Ascending aorta (tissue), 2 donors: Measurements from ENCODE around the gene ATF1. TPM values are rescaled to one million over a fixed set of nuclear protein-coding genes. Genes with fewer than 3 reads are reported as not detected.
"Not testable (repeated sequence)": the region's sequence is repeated elsewhere in the genome, so short reads cannot be mapped to it uniquely, and the experiment has no call there.

ENCODE experiments used
- DNase-seq, 2 donors: peaks; one replicate each; pipeline ENCODE4 v3.0.0-alpha.2; 2019; ENCODE audit warnings: low spot score in 2 of 2
- H3K27ac ChIP-seq, 2 donors: fragments of 200-600 bp; sonication (generic); one replicate each; pipeline ENCODE4 v1.5.1; 2016 to 2017; ENCODE audit warnings: mild to moderate bottlenecking in 1 of 2
- H3K27me3 ChIP-seq: fragments of 200-600 bp; sonication (generic); one replicate; pipeline ENCODE4 v1.5.1; 2017
- H3K36me3 ChIP-seq, 2 donors: fragments of 200-600 bp; sonication (generic); one replicate each; pipeline ENCODE4 v1.5.1; 2016
- H3K4me1 ChIP-seq, 2 donors: fragments of 200-600 bp; sonication (generic); one replicate each; pipeline ENCODE4 v1.5.1; 2016 to 2017; ENCODE audit warnings: mild to moderate bottlenecking in 1 of 2
- H3K4me3 ChIP-seq, 2 donors: fragments of 200-600 bp; sonication (generic); one replicate each; pipeline ENCODE4 v1.5.1; 2016 to 2017; ENCODE audit warnings: mild to moderate bottlenecking in 1 of 2
- H3K9me3 ChIP-seq, 2 donors: fragments of 200-600 bp; sonication (generic); one replicate each; pipeline ENCODE4 v1.5.1; 2016
- CTCF ChIP-seq, 3 experiments: fragments of 200-600 bp in 2 of 3; fragments of 450-650 bp in 1 of 3; sonication (generic) in 2 of 3; IDR thresholded peaks; one replicate each; pipeline ENCODE4 v1.5.1; 2016 to 2019; ENCODE audit warnings: antibody characterized with exemption in 3 of 3, mild to moderate bottlenecking in 1 of 3, moderate library complexity in 1 of 3
- intact Hi-C: fragments of 100-400 bp; cut with DNase I; formaldehyde crosslinking; loops from one replicate; pipeline ENCODE4 v1.15.1; 2023
- total RNA-seq: library from RNA; depleted of rRNA; stranded (reverse); fragments of >200 nt; gene quantifications from one replicate; pipeline ENCODE4 v1.1.0, GENCODE V29; 2016

The ATF1 gene
- total RNA-seq, 1 donor from 2014 or later, result 6.8 TPM

GRCh38 chr12:50840809-50841487 lies 77.0 kb downstream of the ATF1 start:
- intact Hi-C loops, result no loop called here
- no peak for TF ChIP-seq CTCF (IDR thresholded peaks at IDR 0.05)
- Histone ChIP-seq H3K36me3 (no peaks in the 10 kb centered on the region), H3K4me3 (no peak overlapping the region), H3K27me3 (no peaks in the 10 kb centered on the region), H3K4me1 (no peaks in the 10 kb centered on the region), H3K27ac (no peak overlapping the region), H3K9me3 (no peaks in the 10 kb centered on the region)
- no peak for DNase-seq

DNA sequence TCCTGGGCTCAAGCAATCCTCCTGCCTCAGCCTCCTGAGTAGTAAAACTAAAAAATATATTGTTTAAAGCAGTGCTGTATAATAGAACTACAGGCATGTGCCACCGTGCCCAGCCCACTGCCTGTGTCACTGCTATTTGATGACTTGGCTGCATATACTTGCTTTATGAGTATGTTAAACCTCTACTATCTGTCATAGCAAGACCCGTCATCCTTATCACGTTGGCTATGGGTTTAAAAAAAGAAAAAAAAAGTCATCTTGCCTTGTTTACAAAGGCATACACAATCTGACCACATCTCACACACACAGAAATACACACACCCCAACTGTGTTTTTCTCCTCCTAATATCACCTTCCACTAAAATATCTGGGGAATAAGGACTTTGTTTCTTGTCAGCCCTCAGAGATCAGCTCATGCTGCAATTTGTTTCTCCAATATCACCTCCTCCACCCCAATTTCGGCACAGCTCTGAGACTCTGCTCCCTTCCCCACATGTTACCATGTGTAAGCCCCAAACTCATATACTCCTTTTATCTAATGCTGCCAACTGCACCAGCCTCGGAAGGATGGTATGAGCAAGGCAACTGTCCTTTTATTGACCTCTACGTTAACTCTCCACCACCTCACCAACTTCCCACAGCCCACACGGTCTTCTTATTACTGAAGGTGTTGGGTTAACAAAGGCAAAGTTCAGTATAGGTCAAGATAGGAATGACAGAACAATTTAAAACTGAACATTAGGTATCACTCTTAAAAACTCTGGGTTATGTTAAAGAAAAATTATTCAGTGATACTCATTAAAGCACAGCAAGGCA lies 78.0 kb downstream of the ATF1 start:
- H3K27ac ChIP-seq, result no peak overlapping the region
- no peaks in the 10 kb centered on the region for H3K9me3 ChIP-seq
- no peaks in the 10 kb centered on the region for H3K27me3 ChIP-seq
- TF ChIP-seq CTCF (IDR thresholded peaks at IDR 0.05), result no peak
- DNase-seq, result no peak
- no peak overlapping the region for H3K4me3 ChIP-seq
- H3K36me3 ChIP-seq, result no peaks in the 10 kb centered on the region
- intact Hi-C loops, result no loop called here
- H3K4me1 ChIP-seq, result no peaks in the 10 kb centered on the region

GRCh38 chr12:50842637-50843493 lies 79.0 kb downstream of the ATF1 start, which contains the start of gene TMPRSS12:
Gene TMPRSS12 (plus strand): TSS chr12:50842926. CDS start chr12:50842965, 39 bp downstream.
- Histone ChIP-seq H3K36me3 (no peaks in the 10 kb centered on the region), H3K4me3 (peak within 1 kb of the TSS; percentile 48 to 53), H3K27ac (no peak within 1 kb of the TSS), H3K9me3 (no peaks in the 10 kb centered on the region), H3K27me3 (no peaks in the 10 kb centered on the region), H3K4me1 (no peaks in the 10 kb centered on the region)
- peak in 1 of 3 experiments; percentile 6 for TF ChIP-seq CTCF (IDR thresholded peaks at IDR 0.05)
- no peak for DNase-seq
- intact Hi-C loops, result no loop called here

DNA sequence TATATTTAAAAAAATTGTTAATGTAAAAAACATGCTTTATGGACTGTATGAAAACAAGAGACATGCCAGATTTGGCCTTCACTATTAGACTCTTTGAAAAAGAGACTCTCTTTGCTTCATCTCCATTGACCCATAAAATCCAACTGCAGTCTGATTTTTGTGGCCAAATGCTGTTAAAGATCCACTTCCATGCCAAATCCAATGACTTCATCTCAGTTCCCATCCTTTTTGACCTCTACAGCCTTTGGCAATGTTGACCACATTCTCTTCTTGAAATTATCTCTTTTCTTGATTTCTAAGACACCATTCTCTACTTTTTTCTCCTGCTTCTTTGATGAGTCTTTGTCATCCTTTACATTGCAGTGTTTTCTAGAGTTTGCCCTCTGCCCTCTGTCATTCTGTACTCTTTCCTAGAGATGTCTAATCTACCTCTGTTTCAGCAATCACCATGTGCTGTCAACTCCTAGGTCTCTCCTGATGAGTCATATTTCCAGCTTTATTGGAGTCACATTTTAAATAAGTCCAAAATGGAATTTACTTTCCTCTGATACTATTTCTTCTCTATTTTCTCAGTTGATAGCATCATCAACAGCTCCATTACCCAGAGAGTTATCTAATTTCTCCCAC lies 81.2 kb downstream of the ATF1 start:
- no peak for TF ChIP-seq CTCF (IDR thresholded peaks at IDR 0.05)
- Histone ChIP-seq H3K4me3 (no peak overlapping the region), H3K36me3 (no peaks in the 10 kb centered on the region), H3K9me3 (no peaks in the 10 kb centered on the region), H3K27me3 (no peaks in the 10 kb centered on the region), H3K4me1 (no peaks in the 10 kb centered on the region), H3K27ac (no peak overlapping the region)
- intact Hi-C loops, result no loop called here
- no peak for DNase-seq

DNA sequence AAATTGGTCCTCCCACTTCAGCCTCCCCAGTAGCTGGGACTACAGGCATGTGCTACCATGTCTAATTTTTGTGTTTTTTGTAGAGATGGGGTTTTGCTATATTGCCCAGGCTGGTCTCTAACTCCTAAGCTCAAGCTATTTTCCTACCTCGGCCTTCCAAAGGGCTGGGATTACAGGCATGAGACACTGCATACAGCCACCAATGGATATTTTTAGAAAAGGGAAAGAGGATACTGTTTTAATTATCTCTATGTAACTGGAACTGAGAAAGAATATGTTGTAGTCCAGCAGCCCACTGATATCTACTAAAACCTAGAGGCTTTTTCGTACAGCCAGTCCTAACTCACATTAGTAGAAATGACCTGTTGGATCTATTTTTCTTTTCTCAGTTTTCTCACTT lies 85.1 kb downstream of the ATF1 start:
- no peak for DNase-seq
- H3K4me3 ChIP-seq, result no peak overlapping the region
- H3K36me3 ChIP-seq, result no peaks in the 10 kb centered on the region
- intact Hi-C loops, result no loop called here
- H3K9me3 ChIP-seq, result peaks cover 0 to 3% of the 10 kb centered on the region in 2 donors
- H3K27ac ChIP-seq, result no peak overlapping the region
- TF ChIP-seq CTCF (IDR thresholded peaks at IDR 0.05), result no peak
- H3K4me1 ChIP-seq, result no peaks in the 10 kb centered on the region
- no peaks in the 10 kb centered on the region for H3K27me3 ChIP-seq

GRCh38 chr12:50855218-50855617 lies 91.3 kb downstream of the ATF1 start:
- H3K27me3 ChIP-seq, H3K27ac ChIP-seq, H3K9me3 ChIP-seq, H3K4me3 ChIP-seq, DNase-seq, H3K4me1 ChIP-seq, H3K36me3 ChIP-seq: not testable (repeated sequence)
- intact Hi-C loops, result loop anchor here (10.0 kb wide), 1 partner anchor 50 kb away; no protein-coding TSS in a partner anchor

GRCh38 chr12:50855679-50856078 lies 91.8 kb downstream of the ATF1 start:
- intact Hi-C loops, result loop anchor here (10.0 kb wide), 1 partner anchor 49 kb away; no protein-coding TSS in a partner anchor
- DNase-seq, H3K9me3 ChIP-seq, H3K36me3 ChIP-seq, H3K4me1 ChIP-seq, H3K4me3 ChIP-seq, H3K27me3 ChIP-seq, H3K27ac ChIP-seq: not testable (repeated sequence)
